SU-DHL-6 (cell line): ENCODE measurements around the gene OLFML2B.

ENCODE experiments used
- H2AFZ ChIP-seq: fragments of 200-600 bp; sonication (generic); 2 replicates; pipeline ENCODE4 v1.6.1; 2014; ENCODE audit warnings: low read depth, mild to moderate bottlenecking, moderate library complexity, mixed read lengths, antibody characterized with exemption, low read length; ENCODE audit not compliant: severe bottlenecking
- H3F3A ChIP-seq: fragments of 200-600 bp; shearing (Covaris generic); 2 replicates; pipeline ENCODE4 v1.6.0; 2016; ENCODE audit warnings: antibody characterized with exemption, mild to moderate bottlenecking; ENCODE audit not compliant: insufficient read depth
- H3K27ac ChIP-seq: fragments of 200-600 bp; sonication (generic); 2 replicates; pipeline ENCODE4 v1.5.1; 2016; ENCODE audit warnings: low read depth, mild to moderate bottlenecking, low read length, moderate library complexity, mixed read lengths
- H3K27me3 ChIP-seq: fragments of 200-600 bp; sonication (generic), shearing (Covaris generic); 2 replicates; pipeline ENCODE4 v1.6.0; 2014; ENCODE audit warnings: mild to moderate bottlenecking, low read length
- H3K36me3 ChIP-seq: fragments of 200-600 bp; sonication (generic); 2 replicates; pipeline ENCODE4 v1.6.1; 2014; ENCODE audit warnings: mild to moderate bottlenecking, low read length, mixed read lengths
- H3K4me2 ChIP-seq: fragments of 300-600, 200-600 bp; shearing (Covaris generic), sonication (generic); 2 replicates; pipeline ENCODE4 v1.6.0; 2014; ENCODE audit warnings: low read length, low read depth, mild to moderate bottlenecking; ENCODE audit not compliant: poor library complexity, severe bottlenecking
- H3K4me3 ChIP-seq: fragments of 200-600 bp; sonication (generic); 2 replicates; pipeline ENCODE4 v1.5.1; 2014; ENCODE audit warnings: antibody characterized with exemption, low read length, mild to moderate bottlenecking, mixed read lengths; ENCODE audit not compliant: insufficient read depth, poor library complexity, severe bottlenecking
- H3K79me2 ChIP-seq: fragments of 200-600 bp; sonication (generic); 2 replicates; pipeline ENCODE4 v1.6.1; 2014; ENCODE audit warnings: mild to moderate bottlenecking, low read length, moderate library complexity; ENCODE audit not compliant: insufficient read depth
- H3K9ac ChIP-seq: fragments of 200-600 bp; sonication (generic); 2 replicates; pipeline ENCODE4 v1.7.0; 2014; ENCODE audit warnings: mild to moderate bottlenecking, low read length
- H3K9me2 ChIP-seq: fragments of 200-600 bp; sonication (generic); replicated peaks from 2 replicates; pipeline ENCODE4 v1.6.1; 2014; ENCODE audit warnings: low read length; ENCODE audit not compliant: insufficient read depth
- H3K9me3 ChIP-seq: fragments of 200-600 bp; sonication (generic); 2 replicates; pipeline ENCODE4 v1.6.1; 2014; ENCODE audit warnings: low read length, mixed read lengths; ENCODE audit not compliant: insufficient read depth
- H4K20me1 ChIP-seq: fragments of 200-600 bp; sonication (generic); 2 replicates; pipeline ENCODE4 v1.6.1; 2014; ENCODE audit warnings: low read depth, mild to moderate bottlenecking, antibody characterized with exemption, low read length, moderate library complexity, mixed read lengths
- EZH2phosphoT487 ChIP-seq: fragments of 200-600 bp; sonication (generic), shearing (Covaris generic); conservative IDR thresholded peaks from 2 replicates; pipeline ENCODE4 v1.6.1; 2018; ENCODE audit warnings: mild to moderate bottlenecking, antibody characterized with exemption, low read length, moderate library complexity, mixed read lengths
- TF ChIP-seq, protein P1 (sequence below): fragments of 200-600 bp; sonication (generic); IDR thresholded peaks from one replicate; pipeline ENCODE4 v1.5.1; 2017; ENCODE audit warnings: antibody characterized with exemption, mild to moderate bottlenecking, low read length, moderate library complexity; ENCODE audit not compliant: insufficient read depth, poor library complexity, severe bottlenecking

OLFML2B gene

DNA sequence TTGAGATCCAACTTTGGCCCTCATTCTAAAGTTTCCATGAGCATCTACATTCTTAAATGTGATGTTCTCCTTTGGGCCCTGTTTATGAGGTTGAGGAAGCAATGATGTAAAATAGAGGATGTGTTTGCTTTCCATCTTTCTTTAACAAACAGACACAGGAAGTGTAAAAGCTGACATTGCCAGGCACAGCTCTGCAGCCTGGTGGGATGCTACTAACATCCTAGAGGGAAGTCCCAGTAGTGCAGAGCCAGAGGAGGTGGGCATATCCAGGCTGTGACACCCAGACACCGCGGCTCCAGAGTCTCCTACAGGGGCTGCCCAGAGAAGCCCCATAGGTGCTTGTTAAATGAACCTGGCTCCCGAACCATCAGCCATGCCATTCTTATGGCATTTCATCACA, 16.2 kb downstream of the OLFML2B start:
- Histone ChIP-seq H3K9ac (no peak overlapping the region), H3K27ac (no peak overlapping the region), H3K4me3 (no peak overlapping the region), H3K9me2 (no peaks in the 10 kb centered on the region), H3K79me2 (no peaks in the 10 kb centered on the region), H3K9me3 (no peaks in the 10 kb centered on the region), H3K36me3 (no peaks in the 10 kb centered on the region), H4K20me1 (no peaks in the 10 kb centered on the region), H3K27me3 (no peaks in the 10 kb centered on the region), H2AFZ (no peak overlapping the region), H3F3A (no peaks in the 10 kb centered on the region), H3K4me2 (no peak overlapping the region)
- no peak for TF ChIP-seq EZH2phosphoT487

DNA sequence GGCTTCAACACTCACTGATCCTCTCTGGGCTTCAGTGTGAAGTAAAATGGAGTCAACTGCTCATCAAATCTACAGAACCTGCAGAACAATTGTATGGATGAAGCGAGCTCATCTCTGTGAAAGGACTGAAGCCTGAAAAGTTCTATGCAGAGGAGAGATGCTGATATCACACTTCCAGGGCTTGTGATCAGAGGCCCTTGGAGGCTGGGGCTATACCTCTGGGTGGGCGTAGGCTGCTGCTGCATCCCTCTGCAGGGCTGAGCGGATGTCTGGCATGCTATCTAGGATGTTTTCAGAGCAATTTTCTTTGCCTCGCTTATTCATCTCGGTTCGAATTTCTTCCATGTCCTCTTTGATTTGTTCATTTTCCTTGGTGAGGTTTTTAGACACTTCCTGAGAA, 17.6 kb downstream of the OLFML2B start:
- Histone ChIP-seq H3K36me3 (no peaks in the 10 kb centered on the region), H3F3A (no peaks in the 10 kb centered on the region), H3K4me3 (no peak overlapping the region), H3K27me3 (no peaks in the 10 kb centered on the region), H3K9ac (no peak overlapping the region), H3K79me2 (no peaks in the 10 kb centered on the region), H4K20me1 (no peaks in the 10 kb centered on the region), H2AFZ (no peak overlapping the region), H3K9me3 (no peaks in the 10 kb centered on the region), H3K9me2 (no peaks in the 10 kb centered on the region), H3K4me2 (no peak overlapping the region), H3K27ac (no peak overlapping the region)
- TF ChIP-seq, protein P1, sequence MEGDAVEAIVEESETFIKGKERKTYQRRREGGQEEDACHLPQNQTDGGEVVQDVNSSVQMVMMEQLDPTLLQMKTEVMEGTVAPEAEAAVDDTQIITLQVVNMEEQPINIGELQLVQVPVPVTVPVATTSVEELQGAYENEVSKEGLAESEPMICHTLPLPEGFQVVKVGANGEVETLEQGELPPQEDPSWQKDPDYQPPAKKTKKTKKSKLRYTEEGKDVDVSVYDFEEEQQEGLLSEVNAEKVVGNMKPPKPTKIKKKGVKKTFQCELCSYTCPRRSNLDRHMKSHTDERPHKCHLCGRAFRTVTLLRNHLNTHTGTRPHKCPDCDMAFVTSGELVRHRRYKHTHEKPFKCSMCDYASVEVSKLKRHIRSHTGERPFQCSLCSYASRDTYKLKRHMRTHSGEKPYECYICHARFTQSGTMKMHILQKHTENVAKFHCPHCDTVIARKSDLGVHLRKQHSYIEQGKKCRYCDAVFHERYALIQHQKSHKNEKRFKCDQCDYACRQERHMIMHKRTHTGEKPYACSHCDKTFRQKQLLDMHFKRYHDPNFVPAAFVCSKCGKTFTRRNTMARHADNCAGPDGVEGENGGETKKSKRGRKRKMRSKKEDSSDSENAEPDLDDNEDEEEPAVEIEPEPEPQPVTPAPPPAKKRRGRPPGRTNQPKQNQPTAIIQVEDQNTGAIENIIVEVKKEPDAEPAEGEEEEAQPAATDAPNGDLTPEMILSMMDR = no peak
- no peak for TF ChIP-seq EZH2phosphoT487

DNA sequence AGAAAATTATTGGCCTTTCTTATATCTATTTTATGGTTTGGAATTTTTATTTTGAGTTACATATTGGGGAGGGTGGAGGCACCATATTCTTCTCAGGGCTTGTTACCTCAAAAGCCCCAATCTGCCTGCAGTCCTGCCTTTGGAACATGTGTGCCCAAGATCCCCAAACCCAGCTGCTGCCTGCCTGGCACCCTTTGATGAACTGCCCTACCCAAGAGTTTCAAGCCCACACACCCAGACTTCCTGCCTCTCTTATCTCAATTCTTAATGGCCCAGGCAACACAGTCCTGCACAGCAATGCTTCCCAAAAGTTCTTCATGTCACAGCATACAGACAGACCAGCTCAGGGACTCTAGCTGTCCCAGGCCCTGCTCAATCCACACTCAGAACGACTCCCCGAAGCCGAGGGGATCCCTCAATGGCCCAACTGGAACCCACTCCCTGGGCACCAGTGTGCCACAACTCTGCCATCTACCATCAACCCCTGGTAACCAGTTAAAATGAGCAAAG, 19.2 kb downstream of the OLFML2B start:
- H3K27me3 ChIP-seq = no peaks in the 10 kb centered on the region
- H3K4me2 ChIP-seq = no peak overlapping the region
- no peaks in the 10 kb centered on the region for H3K79me2 ChIP-seq
- TF ChIP-seq EZH2phosphoT487 = no peak
- TF ChIP-seq, protein P1 = no peak
- no peaks in the 10 kb centered on the region for H3K9me3 ChIP-seq
- H2AFZ ChIP-seq = no peak overlapping the region
- no peaks in the 10 kb centered on the region for H3F3A ChIP-seq
- no peaks in the 10 kb centered on the region for H3K36me3 ChIP-seq
- H3K27ac ChIP-seq = no peak overlapping the region
- no peaks in the 10 kb centered on the region for H4K20me1 ChIP-seq
- H3K4me3 ChIP-seq = no peak overlapping the region
- no peak overlapping the region for H3K9ac ChIP-seq
- no peaks in the 10 kb centered on the region for H3K9me2 ChIP-seq

DNA sequence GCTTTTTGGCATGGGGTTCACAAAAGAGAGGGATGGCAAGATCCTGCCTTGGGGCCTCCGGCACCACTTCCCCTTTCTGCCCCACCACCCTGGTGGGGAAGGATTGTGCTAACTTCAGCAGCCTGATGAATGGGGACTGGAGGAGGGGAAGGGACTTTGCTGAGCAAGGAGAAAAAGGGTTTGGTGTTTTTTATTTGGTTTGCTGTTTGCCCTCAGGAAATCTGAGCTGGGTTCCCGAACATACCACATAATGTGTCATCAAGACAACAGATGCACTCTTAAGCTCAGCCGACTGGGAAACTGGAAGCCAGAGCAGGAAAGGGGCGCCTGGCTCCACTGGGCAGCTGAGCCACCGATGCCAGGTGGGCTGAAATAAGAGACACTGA, 19.8 kb downstream of the OLFML2B start:
- no peaks in the 10 kb centered on the region for H3F3A ChIP-seq
- no peak overlapping the region for H3K4me2 ChIP-seq
- H3K36me3 ChIP-seq = no peaks in the 10 kb centered on the region
- no peak overlapping the region for H3K27ac ChIP-seq
- H3K9me2 ChIP-seq = no peaks in the 10 kb centered on the region
- H3K4me3 ChIP-seq = no peak overlapping the region
- no peaks in the 10 kb centered on the region for H3K27me3 ChIP-seq
- no peak overlapping the region for H3K9ac ChIP-seq
- no peaks in the 10 kb centered on the region for H3K9me3 ChIP-seq
- TF ChIP-seq EZH2phosphoT487 = no peak
- TF ChIP-seq, protein P1 = no peak
- H3K79me2 ChIP-seq = no peaks in the 10 kb centered on the region
- no peak overlapping the region for H2AFZ ChIP-seq
- no peaks in the 10 kb centered on the region for H4K20me1 ChIP-seq
